ENCODE data around the gene CIROP. TPM values are rescaled to one million over a fixed set of nuclear protein-coding genes. Genes with fewer than 3 reads are reported as not detected.

The CIROP gene, protein sequence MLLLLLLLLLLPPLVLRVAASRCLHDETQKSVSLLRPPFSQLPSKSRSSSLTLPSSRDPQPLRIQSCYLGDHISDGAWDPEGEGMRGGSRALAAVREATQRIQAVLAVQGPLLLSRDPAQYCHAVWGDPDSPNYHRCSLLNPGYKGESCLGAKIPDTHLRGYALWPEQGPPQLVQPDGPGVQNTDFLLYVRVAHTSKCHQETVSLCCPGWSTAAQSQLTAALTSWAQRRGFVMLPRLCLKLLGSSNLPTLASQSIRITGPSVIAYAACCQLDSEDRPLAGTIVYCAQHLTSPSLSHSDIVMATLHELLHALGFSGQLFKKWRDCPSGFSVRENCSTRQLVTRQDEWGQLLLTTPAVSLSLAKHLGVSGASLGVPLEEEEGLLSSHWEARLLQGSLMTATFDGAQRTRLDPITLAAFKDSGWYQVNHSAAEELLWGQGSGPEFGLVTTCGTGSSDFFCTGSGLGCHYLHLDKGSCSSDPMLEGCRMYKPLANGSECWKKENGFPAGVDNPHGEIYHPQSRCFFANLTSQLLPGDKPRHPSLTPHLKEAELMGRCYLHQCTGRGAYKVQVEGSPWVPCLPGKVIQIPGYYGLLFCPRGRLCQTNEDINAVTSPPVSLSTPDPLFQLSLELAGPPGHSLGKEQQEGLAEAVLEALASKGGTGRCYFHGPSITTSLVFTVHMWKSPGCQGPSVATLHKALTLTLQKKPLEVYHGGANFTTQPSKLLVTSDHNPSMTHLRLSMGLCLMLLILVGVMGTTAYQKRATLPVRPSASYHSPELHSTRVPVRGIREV
- under 1 TPM in 1 of 4 donors, not detected in 3; 0.38 TPM for total RNA-seq

- intact Hi-C loops (cut with DNase I): no loop called here
- Histone ChIP-seq H3K4me3 (no peak within 1 kb of the TSS), H3K9me3 (no peaks in the 10 kb centered on the region), H3K36me3 (no peaks in the 10 kb centered on the region), H3K4me1 (no peaks in the 10 kb centered on the region), H3K27me3 (no peaks in the 10 kb centered on the region), H3K27ac (no peak within 1 kb of the TSS)
- 63 to 66% methylated on average over 9 to 11 of the region's 11 CpGs for WGBS, 2 donors
- no peak for DNase-seq
- TF ChIP-seq POLR2A (IDR thresholded peaks at IDR 0.05) (no peak), CTCF (IDR thresholded peaks at IDR 0.05) (no peak)
These were observed at the start of gene CIROP for GRCh38 chr14:23104591-23105347. CIROP (minus strand) TSS chr14:23104989; CDS start chr14:23104920, 69 bp downstream.

GRCh38 chr14:23153851-23154796 is 49.3 kb upstream of the CIROP start:
- peak overlapping the region; percentile 87 to 98 (median 96) for H3K27ac ChIP-seq
- peak overlapping the region; percentile 11 to 63 (median 44) for H3K4me3 ChIP-seq
- TF ChIP-seq POLR2A (IDR thresholded peaks at IDR 0.05): peak in 2 of 4 donors; percentile 82 to 86
- no peak for TF ChIP-seq CTCF (IDR thresholded peaks at IDR 0.05)
- H3K4me1 ChIP-seq: peaks cover 30 to 94% (median 40%) of the 10 kb centered on the region in 3 donors
- no peaks in the 10 kb centered on the region for H3K9me3 ChIP-seq
- no peaks in the 10 kb centered on the region for H3K27me3 ChIP-seq
- DNase-seq: peak; percentile 28
- 15% methylated on average over 10 to 12 of the region's 28 CpGs for WGBS, 2 donors
- H3K36me3 ChIP-seq: peaks cover 0 to 7% (median 0%) of the 10 kb centered on the region in 3 donors
- intact Hi-C loops (cut with DNase I): no loop called here

DNA sequence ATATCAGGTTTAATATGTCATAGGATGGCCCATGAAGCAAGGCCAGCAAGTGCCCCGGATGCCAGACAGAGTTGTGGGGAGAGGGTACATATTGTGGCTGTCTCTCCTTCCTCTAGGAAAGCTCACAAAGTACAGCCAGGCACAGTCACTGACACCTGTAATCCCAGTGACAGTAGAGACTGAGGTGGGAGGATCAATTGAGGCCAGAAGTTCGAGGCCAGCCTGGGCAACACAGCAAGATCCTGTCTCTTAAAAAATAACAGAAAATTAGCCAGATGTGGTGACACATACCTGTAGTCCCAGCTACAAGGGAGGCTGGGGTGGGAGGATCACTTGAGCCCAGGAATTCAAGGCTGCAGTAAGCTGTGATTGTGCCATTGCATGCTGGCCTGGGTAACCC is 46.6 kb upstream of the CIROP start:
- Histone ChIP-seq H3K9me3 (no peaks in the 10 kb centered on the region), H3K36me3 (peaks cover 0 to 7% (median 0%) of the 10 kb centered on the region in 3 donors), H3K4me3 (no peak overlapping the region), H3K27me3 (no peaks in the 10 kb centered on the region), H3K4me1 (peaks cover 30 to 98% (median 53%) of the 10 kb centered on the region in 3 donors), H3K27ac (peak overlapping the region; percentile 50 to 98 (median 94))
- no peak for DNase-seq
- intact Hi-C loops (cut with DNase I): no loop called here
- TF ChIP-seq POLR2A (IDR thresholded peaks at IDR 0.05) (no peak), CTCF (IDR thresholded peaks at IDR 0.05) (no peak)
- 64 to 96% methylated on average over 1 to 2 of the region's 2 CpGs for WGBS, 2 donors

GRCh38 chr14:23149745-23150144 is 45.0 kb upstream of the CIROP start:
- Histone ChIP-seq H3K9me3 (no peaks in the 10 kb centered on the region), H3K36me3 (peaks cover 0 to 7% (median 0%) of the 10 kb centered on the region in 3 donors), H3K27ac (peak overlapping the region; percentile 50 to 98 (median 94)), H3K27me3 (no peaks in the 10 kb centered on the region), H3K4me3 (no peak overlapping the region), H3K4me1 (peaks cover 26 to 98% (median 53%) of the 10 kb centered on the region in 3 donors)
- DNase-seq: no peak
- intact Hi-C loops (cut with DNase I): no loop called here
- TF ChIP-seq POLR2A (IDR thresholded peaks at IDR 0.05) (no peak), CTCF (IDR thresholded peaks at IDR 0.05) (no peak)
